Lung (tissue), 12 donors: ENCODE results near the gene BLTP2. TPM values are rescaled to one million over a fixed set of nuclear protein-coding genes. Genes with fewer than 3 reads are reported as not detected.

Source experiments
- ATAC-seq: fragments of 200-7000 bp; cut with Tn5 transposase; one replicate; pipeline ENCODE4 v1.9.1; 2020; ENCODE audit warnings: moderate number of reproducible peaks; ENCODE audit not compliant: insufficient read depth, low FRiP score
- DNase-seq, 3 donors: peaks; one replicate each; pipeline ENCODE4 v3.0.0-alpha.2; 2013 to 2017
- H3K27ac ChIP-seq, 2 donors: one replicate each; pipeline ENCODE4 v1.5.1; 2013; ENCODE audit warnings: mild to moderate bottlenecking in 2 of 2, moderate library complexity in 2 of 2, control low read depth in 1 of 2, inconsistent platforms in 1 of 2, low read depth in 1 of 2, low read length in 1 of 2
- H3K27me3 ChIP-seq, 3 donors: one replicate each; pipeline ENCODE4 v1.5.1; 2013; ENCODE audit warnings: low read length in 2 of 3; ENCODE audit not compliant: control insufficient read depth in 3 of 3, insufficient read depth in 3 of 3
- H3K36me3 ChIP-seq, 4 donors: one replicate each; pipeline ENCODE4 v1.5.1; 2013; ENCODE audit warnings: low read length in 4 of 4, mild to moderate bottlenecking in 1 of 4, moderate library complexity in 1 of 4; ENCODE audit not compliant: control insufficient read depth in 4 of 4, insufficient read depth in 4 of 4
- H3K4me1 ChIP-seq, 5 donors: one replicate each; pipeline ENCODE4 v1.5.1; 2013; ENCODE audit warnings: low read length in 5 of 5, mild to moderate bottlenecking in 2 of 5, moderate library complexity in 1 of 5; ENCODE audit not compliant: control insufficient read depth in 5 of 5, insufficient read depth in 5 of 5
- H3K4me3 ChIP-seq: one replicate; pipeline ENCODE4 v1.5.1; 2013; ENCODE audit warnings: mild to moderate bottlenecking, control low read depth, moderate library complexity
- H3K9ac ChIP-seq, 2 donors: one replicate each; pipeline ENCODE4 v1.5.1; 2013; ENCODE audit warnings: low read length in 2 of 2, control low read depth in 1 of 2; ENCODE audit not compliant: insufficient read depth in 1 of 2
- H3K9me3 ChIP-seq, 4 donors: one replicate each; pipeline ENCODE4 v1.5.1; 2013; ENCODE audit warnings: low read length in 3 of 4, mild to moderate bottlenecking in 1 of 4, moderate library complexity in 1 of 4; ENCODE audit not compliant: control insufficient read depth in 4 of 4, insufficient read depth in 3 of 4
- WGBS, 2 donors: extraction: QIAGEN DNeasy Blood & Tissue Kit; methylation state at CpG; one replicate each; pipeline ENCODE4 v1.1.7; 2013; 5-methylcytosine and 5-hydroxymethylcytosine counted together
- polyA plus RNA-seq, 2 donors: library from polyadenylated mRNA; stranded (reverse); fragments of 200-250 nt; gene quantifications; one replicate each; pipeline ENCODE4 v1.2.1, GENCODE V29; 2013
- total RNA-seq, 2 donors: library from RNA; depleted of rRNA in 1 of 2; stranded (reverse); fragments of >200 nt in 1 of 2; gene quantifications; one replicate each; pipeline ENCODE4 v1.2.1, GENCODE V29; 2014 to 2021
- TF ChIP-seq, protein P1 (sequence below): IDR thresholded peaks from 2 replicates; pipeline ENCODE4 v1.5.1; 2012; ENCODE audit warnings: mild to moderate bottlenecking; ENCODE audit errors: control extremely low read depth, extremely low read depth
- donor health status: control.
- donor health status: control.
- donor health status: Bipolar disorder and iron deficiency.
- donor health status: healthy.
- donor health status: DM: yes; HTN: yes; CAD: no.

The BLTP2 gene
- total and polyA plus RNA-seq, 4 donors: 23.4 to 147 (median 63.9) TPM

DNA sequence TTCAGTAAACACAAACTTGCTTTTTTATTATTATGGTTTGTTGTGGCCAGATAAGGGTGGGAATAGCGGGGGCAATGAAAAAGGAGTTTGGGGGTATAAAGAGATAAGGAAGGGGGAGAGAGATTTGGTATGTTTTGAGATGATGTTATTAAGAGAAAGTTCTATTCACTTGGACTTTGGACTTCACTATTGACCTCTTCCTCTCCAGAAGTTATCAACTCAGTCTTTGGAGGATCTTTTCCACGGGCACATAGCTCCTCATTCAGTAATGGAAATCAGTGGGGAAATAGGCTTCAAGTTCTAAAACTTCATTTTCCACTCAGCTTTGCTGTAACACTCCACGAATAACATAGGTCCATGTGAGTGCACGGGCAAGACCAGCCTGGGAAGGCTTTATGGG is 43.5 kb upstream of the BLTP2 start:
- 96 to 97% methylated on average over 4 of the region's 4 CpGs for WGBS, 2 donors
- ATAC-seq: no peak
- H3K36me3 ChIP-seq: peaks cover 56 to 73% (median 65%) of the 10 kb centered on the region in 4 donors

DNA sequence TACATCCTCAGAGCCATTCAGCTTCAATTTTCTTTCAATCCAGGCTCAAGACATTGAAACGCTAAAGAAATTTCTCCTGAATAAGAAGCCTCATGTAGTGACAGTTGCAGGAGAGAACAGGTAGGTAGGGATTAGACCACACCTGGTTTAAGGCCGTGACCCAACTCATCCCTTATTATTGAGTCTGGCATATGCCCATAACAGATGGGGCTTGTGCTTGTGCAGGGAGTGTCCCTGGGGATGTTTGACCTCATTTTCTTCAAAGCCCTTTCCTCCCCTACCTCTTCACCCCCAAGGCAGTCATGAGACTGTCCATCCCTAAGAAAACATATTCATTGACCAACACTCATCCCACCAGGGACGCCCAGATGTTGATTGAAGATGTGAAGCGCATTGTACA is 41.3 kb upstream of the BLTP2 start:
- H3K4me1 ChIP-seq: peaks cover 0 to 3% (median 0%) of the 10 kb centered on the region in 5 donors
- peaks cover 77 to 84% (median 79%) of the 10 kb centered on the region in 4 donors for H3K36me3 ChIP-seq
- no peaks in the 10 kb centered on the region for H3K27me3 ChIP-seq
- no peak for DNase-seq
- ATAC-seq: no peak
- 90 to 96% methylated on average over 4 of the region's 4 CpGs for WGBS, 2 donors
- no peak overlapping the region for H3K27ac ChIP-seq
- H3K9ac ChIP-seq: no peak overlapping the region
- no peaks in the 10 kb centered on the region for H3K9me3 ChIP-seq
- H3K4me3 ChIP-seq: no peak overlapping the region
- TF ChIP-seq, protein P1, sequence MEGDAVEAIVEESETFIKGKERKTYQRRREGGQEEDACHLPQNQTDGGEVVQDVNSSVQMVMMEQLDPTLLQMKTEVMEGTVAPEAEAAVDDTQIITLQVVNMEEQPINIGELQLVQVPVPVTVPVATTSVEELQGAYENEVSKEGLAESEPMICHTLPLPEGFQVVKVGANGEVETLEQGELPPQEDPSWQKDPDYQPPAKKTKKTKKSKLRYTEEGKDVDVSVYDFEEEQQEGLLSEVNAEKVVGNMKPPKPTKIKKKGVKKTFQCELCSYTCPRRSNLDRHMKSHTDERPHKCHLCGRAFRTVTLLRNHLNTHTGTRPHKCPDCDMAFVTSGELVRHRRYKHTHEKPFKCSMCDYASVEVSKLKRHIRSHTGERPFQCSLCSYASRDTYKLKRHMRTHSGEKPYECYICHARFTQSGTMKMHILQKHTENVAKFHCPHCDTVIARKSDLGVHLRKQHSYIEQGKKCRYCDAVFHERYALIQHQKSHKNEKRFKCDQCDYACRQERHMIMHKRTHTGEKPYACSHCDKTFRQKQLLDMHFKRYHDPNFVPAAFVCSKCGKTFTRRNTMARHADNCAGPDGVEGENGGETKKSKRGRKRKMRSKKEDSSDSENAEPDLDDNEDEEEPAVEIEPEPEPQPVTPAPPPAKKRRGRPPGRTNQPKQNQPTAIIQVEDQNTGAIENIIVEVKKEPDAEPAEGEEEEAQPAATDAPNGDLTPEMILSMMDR: no peak

More for the DNA sequence above, 43.5 kb upstream of the BLTP2 start:
- TF ChIP-seq, protein P1: no peak
- Histone ChIP-seq H3K27me3 (no peaks in the 10 kb centered on the region), H3K9me3 (no peaks in the 10 kb centered on the region), H3K4me1 (peaks cover 0 to 3% (median 0%) of the 10 kb centered on the region in 5 donors), H3K9ac (no peak overlapping the region), H3K4me3 (no peak overlapping the region), H3K27ac (no peak overlapping the region)
- DNase-seq: no peak

DNA sequence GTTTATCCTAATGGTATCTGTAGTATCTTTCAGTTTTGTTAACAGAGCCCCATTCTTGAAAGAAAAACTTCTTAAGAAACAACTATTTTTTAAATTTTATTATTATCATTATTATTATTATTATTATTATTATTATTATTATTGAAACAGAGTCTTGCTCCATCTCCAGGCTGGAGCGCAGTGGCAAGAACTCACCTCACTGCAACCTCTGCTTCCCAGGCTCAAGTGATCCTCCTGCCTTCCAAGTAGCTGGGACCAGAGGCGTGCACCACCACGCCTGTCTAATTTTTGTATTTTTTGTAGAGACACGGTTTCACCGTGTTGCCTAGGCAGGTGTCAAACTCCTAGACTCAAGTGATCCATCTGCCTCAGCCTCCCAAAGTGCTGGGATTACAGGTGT is 40.4 kb upstream of the BLTP2 start:
- 94 to 96% methylated on average over 5 of the region's 5 CpGs for WGBS, 2 donors

More for the DNA sequence above, 40.4 kb upstream of the BLTP2 start:
- H3K9me3 ChIP-seq: no peaks in the 10 kb centered on the region
- H3K27ac ChIP-seq: no peak overlapping the region
- H3K36me3 ChIP-seq: peaks cover 69 to 82% (median 80%) of the 10 kb centered on the region in 4 donors
- H3K4me3 ChIP-seq: no peak overlapping the region
- TF ChIP-seq, protein P1: no peak
- ATAC-seq (no peak), DNase-seq (no peak)
- H3K27me3 ChIP-seq: no peaks in the 10 kb centered on the region
- H3K9ac ChIP-seq: no peak overlapping the region
- H3K4me1 ChIP-seq: peaks cover 0 to 3% (median 0%) of the 10 kb centered on the region in 5 donors
